ENCODE measurements around the gene POTEM.
"Not testable (repeated sequence)": the region's sequence is repeated elsewhere in the genome, so short reads cannot be mapped to it uniquely, and the experiment has no call there.

- not testable (repeated sequence) for TF ChIP-seq PATZ1 (CRISPR knock-in tag; IDR thresholded peaks at IDR 0.05; ENCODE audit: borderline replicate concordance); ARNTL (CRISPR knock-in tag; IDR thresholded peaks at IDR 0.05; ENCODE audit: borderline replicate concordance, low read depth); RARB (CRISPR knock-in tag; IDR thresholded peaks at IDR 0.05); ZFP30 (CRISPR knock-in tag; IDR thresholded peaks at IDR 0.05); CREB5 (CRISPR knock-in tag; IDR thresholded peaks at IDR 0.05; ENCODE audit: low read depth); ZFP3 (CRISPR knock-in tag; IDR thresholded peaks at IDR 0.05); TOX (CRISPR knock-in tag; IDR thresholded peaks at IDR 0.05; ENCODE audit: borderline replicate concordance); GLIS3 (CRISPR knock-in tag; IDR thresholded peaks at IDR 0.05); ISL1 (CRISPR knock-in tag; IDR thresholded peaks at IDR 0.05); ZC3H10 (CRISPR knock-in tag; IDR thresholded peaks at IDR 0.05); POU6F1 (CRISPR knock-in tag; IDR thresholded peaks at IDR 0.05; ENCODE audit: borderline replicate concordance, low read depth)
Measured at GRCh38 chr14:18920052-18920451, 47.2 kb upstream of the POTEM start.

Data from SK-N-SH treated with all-trans-retinoic acid at 6 μM for 48 hours (cell line).